A673 (cell line): ENCODE results near the gene NRXN3. TPM values are rescaled to one million over a fixed set of nuclear protein-coding genes. Genes with fewer than 3 reads are reported as not detected.

Experiments
- BruUV-seq: library from RNA; stranded (reverse); fragments of 400-500 nt; replicated peaks from 2 replicates; lab custom pipeline; 2021; lab: Mats Ljungman, UMichigan
- CTCF ChIA-PET: fragments of 300-600 bp; sonication (Branson Sonifier 250); formaldehyde crosslinking; loops from one replicate; lab custom pipeline; 2022; ENCODE audit warnings: antibody characterized with exemption; lab: Charles Lee
- POLR2A ChIA-PET: fragments of 300-600 bp; sonication (Branson Sonifier 250); formaldehyde crosslinking; loops from one replicate; lab custom pipeline; 2022; ENCODE audit warnings: antibody characterized with exemption; ENCODE audit not compliant: low non-redundant PET; lab: Charles Lee
- DNase-seq: peaks from one replicate; pipeline ENCODE4 v3.0.0-alpha.2; 2015; ENCODE audit warnings: low spot score
- H3K27ac ChIP-seq: fragments of 200-600 bp; sonication (generic); 2 replicates; pipeline ENCODE4 v1.5.1; 2016; ENCODE audit warnings: mixed run types, low read depth, mild to moderate bottlenecking, mixed read lengths, antibody characterized with exemption, low read length; ENCODE audit not compliant: poor library complexity, severe bottlenecking
- H3K27me3 ChIP-seq: fragments of 200-600 bp; sonication (generic); replicated peaks from 2 replicates; pipeline ENCODE4 v1.6.1; 2017; ENCODE audit warnings: mixed run types, low read depth, mild to moderate bottlenecking, mixed read lengths, antibody characterized with exemption, low read length; ENCODE audit not compliant: insufficient read depth, poor library complexity
- H3K36me3 ChIP-seq: fragments of 200-600 bp; sonication (generic); 2 replicates; pipeline ENCODE4 v1.6.1; 2016; ENCODE audit warnings: mixed run types, mild to moderate bottlenecking, mixed read lengths, antibody characterized with exemption, low read length; ENCODE audit not compliant: insufficient read depth, poor library complexity, severe bottlenecking
- H3K4me1 ChIP-seq: fragments of 200-600 bp; sonication (generic); 2 replicates; pipeline ENCODE4 v1.6.1; 2017; ENCODE audit warnings: mixed run types, mild to moderate bottlenecking, mixed read lengths, antibody characterized with exemption, low read length; ENCODE audit not compliant: insufficient read depth, poor library complexity, severe bottlenecking
- H3K4me3 ChIP-seq: fragments of 200-600 bp; sonication (generic); 2 replicates; pipeline ENCODE4 v1.5.1; 2016; ENCODE audit warnings: low read depth, mixed run types, mild to moderate bottlenecking, mixed read lengths, low read length; ENCODE audit not compliant: poor library complexity, severe bottlenecking
- H3K9me3 ChIP-seq: fragments of 200-600 bp; sonication (generic); 2 replicates; pipeline ENCODE4 v1.6.1; 2016; ENCODE audit warnings: mixed run types, low read depth, mild to moderate bottlenecking, mixed read lengths, antibody characterized with exemption, low read length; ENCODE audit not compliant: poor library complexity, severe bottlenecking
- CTCF ChIP-seq: fragments of 300-800, 200-600 bp; sonication (generic); conservative IDR thresholded peaks from 2 replicates; pipeline ENCODE4 v1.5.1; 2017; ENCODE audit warnings: low read depth, mild to moderate bottlenecking, antibody characterized with exemption, low read length, moderate library complexity, mixed read lengths
- EZH2 ChIP-seq: fragments of 200-600 bp; sonication (generic); IDR thresholded peaks from 2 replicates; pipeline ENCODE4 v1.6.1; 2017; ENCODE audit warnings: borderline replicate concordance, low read depth, mild to moderate bottlenecking, mixed read lengths, antibody characterized with exemption, low read length; ENCODE audit not compliant: poor library complexity, severe bottlenecking
- intact Hi-C: fragments of 100-400 bp; cut with micrococcal nuclease; formaldehyde crosslinking; loops from one replicate; pipeline ENCODE4 v1.10.0; 2022; ENCODE audit not compliant: unreplicated experiment
- total RNA-seq: library from RNA; stranded (reverse); gene quantifications from 2 replicates; pipeline ENCODE4 v1.2.3, GENCODE V29; 2021

NRXN3 gene
- total RNA-seq, 1 experiment from 2014 or later, result 0.21 TPM

- no peak for DNase-seq
- no TSS peak for BruUV-seq
- no peak overlapping the region for H3K27ac ChIP-seq
- intact Hi-C loops, result no loop called here
- TF ChIP-seq EZH2, result no peak
- TF ChIP-seq CTCF, result no peak
- H3K4me3 ChIP-seq, result no peak overlapping the region
- no peaks in the 10 kb centered on the region for H3K27me3 ChIP-seq
- no peaks in the 10 kb centered on the region for H3K4me1 ChIP-seq
- no peaks in the 10 kb centered on the region for H3K9me3 ChIP-seq
- CTCF ChIA-PET, result no interaction called here
- POLR2A ChIA-PET, result no interaction called here
- no peaks in the 10 kb centered on the region for H3K36me3 ChIP-seq
Measured at GRCh38 chr14:79525416-79525815, 1355.2 kb downstream of the NRXN3 start.

GRCh38 chr14:79528828-79529416 lies 1358.7 kb downstream of the NRXN3 start:
- CTCF ChIA-PET, result no interaction called here

GRCh38 chr14:79530555-79530954 lies 1360.4 kb downstream of the NRXN3 start:
- TF ChIP-seq EZH2, result no peak
- TF ChIP-seq CTCF, result no peak
- CTCF ChIA-PET, result no interaction called here
- POLR2A ChIA-PET, result no interaction called here

More at GRCh38 chr14:79528828-79529416, 1358.7 kb downstream of the NRXN3 start:
- Histone ChIP-seq H3K36me3 (no peaks in the 10 kb centered on the region), H3K27me3 (no peaks in the 10 kb centered on the region), H3K27ac (no peak overlapping the region), H3K4me1 (no peaks in the 10 kb centered on the region), H3K9me3 (no peaks in the 10 kb centered on the region), H3K4me3 (no peak overlapping the region)
- BruUV-seq, result no TSS peak
- TF ChIP-seq CTCF (no peak), EZH2 (no peak)
- POLR2A ChIA-PET, result no interaction called here
- intact Hi-C loops, result no loop called here
- DNase-seq, result no peak

More at GRCh38 chr14:79530555-79530954, 1360.4 kb downstream of the NRXN3 start:
- Histone ChIP-seq H3K4me3 (no peak overlapping the region), H3K27me3 (no peaks in the 10 kb centered on the region), H3K27ac (no peak overlapping the region), H3K36me3 (no peaks in the 10 kb centered on the region), H3K4me1 (no peaks in the 10 kb centered on the region), H3K9me3 (no peaks in the 10 kb centered on the region)
- no TSS peak for BruUV-seq
- no peak for DNase-seq
- intact Hi-C loops, result no loop called here
